KG1 (cell line): Measurements from ENCODE around the gene RCAN2.

Experiments
- DNase-seq: peaks from one replicate; lab custom pipeline; 2025; lab: John Stamatoyannopoulos, UW

The RCAN2 gene

GRCh38 chr6:46290421-46291274 is 200.6 kb downstream of the RCAN2 start:
- DNase-seq, result no peak

DNA sequence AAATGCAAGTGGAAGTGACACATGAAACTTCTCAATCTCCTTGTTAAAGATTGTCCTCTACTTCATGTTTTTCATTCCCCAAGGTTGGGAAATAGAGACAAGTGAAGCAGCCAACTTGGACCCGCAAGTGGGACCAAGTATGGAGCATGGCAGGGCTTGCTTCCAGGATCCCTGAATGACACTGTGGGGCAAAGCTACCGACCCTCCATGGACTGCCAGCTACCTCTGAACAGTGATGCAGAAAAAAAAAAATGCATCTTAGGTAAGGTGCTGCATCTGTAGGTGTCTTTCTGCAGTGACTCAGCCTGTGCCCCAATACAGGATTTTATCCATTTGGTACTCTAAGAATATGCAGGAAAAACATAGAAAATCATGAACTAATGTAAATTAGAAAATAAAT is 201.4 kb downstream of the RCAN2 start:
- no peak for DNase-seq

- DNase-seq, result no peak
Observed at GRCh38 chr6:46288835-46289234, 202.4 kb downstream of the RCAN2 start.

- DNase-seq, result no peak
Observed at GRCh38 chr6:46287681-46288080, 203.6 kb downstream of the RCAN2 start.

DNA sequence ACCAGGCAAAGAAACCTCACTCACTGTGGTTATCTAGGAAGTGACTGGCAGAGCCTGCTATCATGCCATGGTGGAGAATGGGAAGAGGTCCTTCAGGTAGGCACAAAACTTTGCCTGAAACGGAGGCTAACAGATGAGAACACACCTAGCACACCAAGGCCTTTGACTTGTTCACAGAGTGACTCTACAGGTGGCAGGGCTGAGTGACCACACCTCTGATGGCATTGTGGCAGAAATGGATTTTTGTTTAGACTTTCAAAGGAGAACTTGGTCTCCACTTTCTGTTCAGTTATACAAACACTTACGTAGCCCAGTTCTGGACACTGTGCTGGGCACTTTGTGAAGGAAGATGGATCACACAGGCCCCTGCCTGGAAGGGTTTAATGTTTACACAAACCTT is 204.2 kb downstream of the RCAN2 start:
- DNase-seq, result no peak

- DNase-seq, result no peak
Observed at GRCh38 chr6:46284475-46284874, 206.8 kb downstream of the RCAN2 start.

- DNase-seq, result no peak
Observed at GRCh38 chr6:46281110-46281509, 210.1 kb downstream of the RCAN2 start.

DNA sequence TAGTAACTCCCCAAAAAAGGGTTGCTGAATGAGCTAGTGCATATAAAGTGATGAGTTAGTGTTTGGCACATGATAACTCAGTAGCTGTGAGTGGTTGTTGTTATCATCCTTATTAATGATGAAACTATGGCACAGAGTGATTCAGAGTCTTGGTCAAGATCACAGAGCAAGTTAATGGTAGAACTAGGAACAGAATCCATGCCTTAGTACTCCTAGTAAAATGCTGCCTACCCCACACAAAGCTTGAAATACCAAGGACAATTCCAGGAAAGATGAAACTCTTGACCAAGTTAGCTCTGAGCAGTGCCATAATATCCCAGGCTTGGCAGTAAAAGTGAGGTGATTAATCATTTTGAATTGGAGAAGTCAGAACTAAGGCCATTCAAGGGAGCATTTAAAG is 211.4 kb downstream of the RCAN2 start:
- DNase-seq, result no peak

GRCh38 chr6:46276576-46277142 is 214.6 kb downstream of the RCAN2 start:
- DNase-seq, result no peak

DNA sequence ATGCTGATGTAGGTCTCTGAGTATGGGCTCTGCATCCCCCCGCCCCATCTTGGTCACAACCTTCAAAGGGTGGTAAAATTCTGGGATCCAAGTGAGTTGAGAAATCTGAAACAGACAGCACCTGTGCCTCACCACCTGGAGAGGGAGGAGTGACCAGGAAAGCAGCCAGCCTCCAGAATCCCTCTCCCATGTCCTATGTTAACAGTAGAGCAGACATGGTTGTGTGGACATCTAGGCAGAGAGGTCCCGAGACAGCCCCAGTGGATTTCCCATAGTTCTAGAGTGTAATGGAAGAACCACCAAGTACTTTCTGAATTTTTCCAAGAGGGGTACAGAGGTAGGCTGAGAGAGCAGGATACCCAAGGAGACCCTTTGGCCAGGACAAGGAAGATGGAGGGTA is 216.7 kb downstream of the RCAN2 start:
- DNase-seq, result no peak

- DNase-seq, result no peak
Observed at GRCh38 chr6:46273911-46274310, 217.3 kb downstream of the RCAN2 start.

DNA sequence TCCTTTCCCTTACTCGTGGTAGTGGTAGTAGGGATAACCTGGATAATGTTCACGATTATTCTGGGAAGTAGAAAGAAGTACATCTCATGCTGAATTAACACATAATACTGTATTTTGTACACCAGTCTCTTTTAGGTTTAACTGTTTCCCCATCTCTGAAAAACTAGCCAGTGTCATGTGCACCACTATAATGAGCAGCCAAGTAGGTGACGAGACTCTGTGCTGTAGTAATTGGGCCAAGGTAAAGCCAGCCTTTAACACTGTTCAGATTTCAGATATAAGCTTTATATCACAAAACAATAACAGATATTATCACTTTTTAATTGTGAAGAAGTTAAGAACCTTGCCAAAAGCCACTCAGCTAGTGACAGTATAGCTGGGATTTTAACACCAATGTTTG is 219.5 kb downstream of the RCAN2 start:
- DNase-seq, result no peak

DNA sequence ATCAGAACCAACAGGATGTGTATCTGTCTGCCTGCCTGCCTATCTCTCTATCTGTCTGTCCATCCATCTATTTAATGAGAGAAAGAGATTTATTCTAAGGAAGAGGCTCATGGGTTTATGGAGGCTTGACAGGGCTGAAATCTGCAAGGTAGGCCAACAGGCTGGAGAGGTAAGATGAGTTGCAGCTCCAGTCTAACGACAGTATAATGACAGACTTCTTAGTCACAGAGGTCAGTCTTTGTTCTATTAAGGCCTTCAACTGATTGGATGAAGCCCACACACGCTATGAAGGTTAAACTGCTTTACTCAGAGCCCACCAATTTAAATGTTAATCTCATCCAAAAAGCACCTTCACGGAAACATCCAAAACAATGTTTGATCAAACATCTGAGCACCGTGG is 220.1 kb downstream of the RCAN2 start:
- no peak for DNase-seq

GRCh38 chr6:46270336-46270735 is 220.9 kb downstream of the RCAN2 start:
- no peak for DNase-seq

- no peak for DNase-seq
Observed at GRCh38 chr6:46269447-46270229, 221.6 kb downstream of the RCAN2 start.

DNA sequence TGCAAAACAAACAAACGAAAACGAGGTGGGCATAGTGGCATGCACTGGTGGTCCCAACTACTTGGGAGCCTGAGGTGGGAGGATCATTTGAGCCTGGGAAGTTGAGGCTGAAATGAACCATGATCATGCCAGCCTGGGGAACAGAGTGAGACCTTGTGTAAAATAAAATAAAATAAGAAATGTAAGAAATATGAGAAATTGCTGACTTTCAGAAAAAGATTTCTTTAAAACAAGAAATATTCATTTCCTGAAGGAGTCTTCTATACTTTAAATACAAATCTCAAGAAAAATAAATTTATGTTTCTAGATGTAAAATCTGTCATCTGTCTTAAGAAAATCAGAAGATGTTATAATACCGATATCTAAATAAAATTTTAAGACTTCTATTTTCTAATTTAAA is 223.7 kb downstream of the RCAN2 start:
- no peak for DNase-seq

GRCh38 chr6:46265373-46265772 is 225.9 kb downstream of the RCAN2 start:
- DNase-seq, result no peak

DNA sequence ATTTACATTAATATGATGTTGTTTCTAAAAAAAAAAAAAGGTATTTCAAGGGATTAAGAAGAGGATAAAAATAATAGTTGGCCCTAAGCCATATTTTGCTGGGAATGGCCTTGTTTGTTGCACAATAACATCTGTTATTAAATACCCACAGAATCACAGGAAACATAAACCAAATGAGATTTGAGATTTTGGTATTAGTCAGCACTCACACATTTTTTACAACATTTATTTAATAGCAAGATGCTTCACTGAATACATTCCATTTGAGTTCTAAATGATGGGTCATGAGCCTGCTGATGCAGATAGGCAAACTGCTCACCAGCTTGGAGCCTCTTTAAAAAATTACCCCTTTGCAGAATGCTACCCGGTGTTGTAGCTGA is 227.6 kb downstream of the RCAN2 start:
- no peak for DNase-seq

- DNase-seq, result no peak
Observed at GRCh38 chr6:46262928-46263706, 228.1 kb downstream of the RCAN2 start.

GRCh38 chr6:46258249-46258648 is 233.0 kb downstream of the RCAN2 start:
- DNase-seq, result no peak

DNA sequence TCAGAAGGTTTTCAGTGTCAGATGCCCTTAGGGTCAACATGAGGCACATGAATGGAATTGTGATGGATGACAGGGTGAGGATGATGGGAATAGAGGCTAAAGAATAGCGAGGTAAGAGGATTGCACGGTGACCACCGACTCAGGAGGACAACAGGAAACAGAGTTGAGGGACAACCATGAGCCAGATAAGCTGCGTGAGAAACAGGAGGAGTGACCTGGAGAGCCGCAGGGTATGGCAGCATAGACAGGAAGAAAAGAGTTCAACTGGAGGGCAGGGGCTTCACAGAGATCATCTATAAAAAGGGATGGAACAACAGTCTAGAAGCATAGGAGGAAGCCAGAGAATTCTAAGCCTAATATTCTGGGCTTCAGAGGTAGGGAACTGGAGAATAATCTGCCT is 235.7 kb downstream of the RCAN2 start:
- no peak for DNase-seq

DNA sequence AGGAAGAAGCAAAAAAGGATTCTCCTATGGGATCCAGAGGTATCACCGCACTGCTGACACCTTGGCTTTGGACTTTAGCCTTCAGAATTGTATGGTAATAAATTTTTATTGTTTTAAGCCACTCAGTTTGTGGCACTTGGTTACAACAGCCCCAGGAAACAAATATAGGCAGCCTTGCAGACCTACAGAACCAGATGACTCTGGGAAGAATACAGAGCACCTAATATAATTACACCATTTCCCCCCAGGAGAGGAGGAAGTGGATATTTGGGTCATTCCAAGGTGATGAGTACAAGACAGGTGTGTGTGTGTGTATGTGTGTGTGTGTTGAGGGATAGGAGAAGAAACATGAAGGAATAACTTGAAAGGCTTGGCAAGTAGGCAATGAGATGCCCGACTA is 236.3 kb downstream of the RCAN2 start:
- DNase-seq, result no peak
